SIG-M5 (cell line): Measurements from ENCODE around the gene AIG1.

ENCODE experiments used
- DNase-seq: peaks from one replicate; lab custom pipeline; 2025; lab: John Stamatoyannopoulos, UW

AIG1 gene

GRCh38 chr6:143197377-143197776 lies 136.7 kb downstream of the AIG1 start:
- no peak for DNase-seq

- DNase-seq, result no peak
Observed at GRCh38 chr6:143198312-143198711, 137.6 kb downstream of the AIG1 start.

GRCh38 chr6:143199291-143199690 lies 138.6 kb downstream of the AIG1 start:
- no peak for DNase-seq

- no peak for DNase-seq
Observed at GRCh38 chr6:143200167-143200770, 139.6 kb downstream of the AIG1 start.

GRCh38 chr6:143204045-143204444 lies 143.4 kb downstream of the AIG1 start:
- DNase-seq, result no peak

GRCh38 chr6:143205131-143205535 lies 144.4 kb downstream of the AIG1 start:
- DNase-seq, result no peak

GRCh38 chr6:143205585-143205984 lies 144.9 kb downstream of the AIG1 start:
- DNase-seq, result no peak

- DNase-seq, result no peak
Observed at GRCh38 chr6:143205991-143206390, 145.3 kb downstream of the AIG1 start.

GRCh38 chr6:143206550-143206949 lies 145.9 kb downstream of the AIG1 start:
- no peak for DNase-seq

- no peak for DNase-seq
Observed at GRCh38 chr6:143210420-143210819, 149.7 kb downstream of the AIG1 start.

- DNase-seq, result no peak
Observed at GRCh38 chr6:143213859-143214376, 153.2 kb downstream of the AIG1 start.

- DNase-seq, result no peak
Observed at GRCh38 chr6:143215363-143215762, 154.7 kb downstream of the AIG1 start.

GRCh38 chr6:143215771-143216170 lies 155.1 kb downstream of the AIG1 start:
- no peak for DNase-seq

GRCh38 chr6:143218233-143218632 lies 157.5 kb downstream of the AIG1 start:
- DNase-seq, result no peak

GRCh38 chr6:143221698-143222097 lies 161.0 kb downstream of the AIG1 start:
- DNase-seq, result no peak

GRCh38 chr6:143222310-143222709 lies 161.6 kb downstream of the AIG1 start:
- DNase-seq, result no peak

GRCh38 chr6:143222801-143223231 lies 162.1 kb downstream of the AIG1 start:
- DNase-seq, result no peak

- DNase-seq, result no peak
Observed at GRCh38 chr6:143223895-143224294, 163.2 kb downstream of the AIG1 start.

GRCh38 chr6:143224516-143224915 lies 163.8 kb downstream of the AIG1 start:
- DNase-seq, result no peak

- DNase-seq, result no peak
Observed at GRCh38 chr6:143225929-143226328, 165.2 kb downstream of the AIG1 start.

- no peak for DNase-seq
Observed at GRCh38 chr6:143227675-143228074, 167.0 kb downstream of the AIG1 start.

GRCh38 chr6:143229400-143229799 lies 168.7 kb downstream of the AIG1 start:
- DNase-seq, result no peak

- no peak for DNase-seq
Observed at GRCh38 chr6:143232849-143233248, 172.2 kb downstream of the AIG1 start.

- DNase-seq, result no peak
Observed at GRCh38 chr6:143233554-143234285, 173.0 kb downstream of the AIG1 start.
